A673 (cell line): ENCODE data around the gene RASSF10. TPM values are rescaled to one million over a fixed set of nuclear protein-coding genes. Genes with fewer than 3 reads are reported as not detected.
A peak's percentile ranks its signal among the peaks of the same experiment; 100 is the strongest.

Source experiments
- BruUV-seq: library from RNA; stranded (reverse); fragments of 400-500 nt; replicated peaks from 2 replicates; lab custom pipeline; 2021; lab: Mats Ljungman, UMichigan
- CTCF ChIA-PET: fragments of 300-600 bp; sonication (Branson Sonifier 250); formaldehyde crosslinking; loops from one replicate; lab custom pipeline; 2022; ENCODE audit warnings: antibody characterized with exemption; lab: Charles Lee
- POLR2A ChIA-PET: fragments of 300-600 bp; sonication (Branson Sonifier 250); formaldehyde crosslinking; loops from one replicate; lab custom pipeline; 2022; ENCODE audit warnings: antibody characterized with exemption; ENCODE audit not compliant: low non-redundant PET; lab: Charles Lee
- DNase-seq: peaks from one replicate; pipeline ENCODE4 v3.0.0-alpha.2; 2015; ENCODE audit warnings: low spot score
- H3K27ac ChIP-seq: fragments of 200-600 bp; sonication (generic); 2 replicates; pipeline ENCODE4 v1.5.1; 2016; ENCODE audit warnings: mixed run types, low read depth, mild to moderate bottlenecking, mixed read lengths, antibody characterized with exemption, low read length; ENCODE audit not compliant: poor library complexity, severe bottlenecking
- H3K27me3 ChIP-seq: fragments of 200-600 bp; sonication (generic); replicated peaks from 2 replicates; pipeline ENCODE4 v1.6.1; 2017; ENCODE audit warnings: mixed run types, low read depth, mild to moderate bottlenecking, mixed read lengths, antibody characterized with exemption, low read length; ENCODE audit not compliant: insufficient read depth, poor library complexity
- H3K36me3 ChIP-seq: fragments of 200-600 bp; sonication (generic); 2 replicates; pipeline ENCODE4 v1.6.1; 2016; ENCODE audit warnings: mixed run types, mild to moderate bottlenecking, mixed read lengths, antibody characterized with exemption, low read length; ENCODE audit not compliant: insufficient read depth, poor library complexity, severe bottlenecking
- H3K4me1 ChIP-seq: fragments of 200-600 bp; sonication (generic); 2 replicates; pipeline ENCODE4 v1.6.1; 2017; ENCODE audit warnings: mixed run types, mild to moderate bottlenecking, mixed read lengths, antibody characterized with exemption, low read length; ENCODE audit not compliant: insufficient read depth, poor library complexity, severe bottlenecking
- H3K4me3 ChIP-seq: fragments of 200-600 bp; sonication (generic); 2 replicates; pipeline ENCODE4 v1.5.1; 2016; ENCODE audit warnings: low read depth, mixed run types, mild to moderate bottlenecking, mixed read lengths, low read length; ENCODE audit not compliant: poor library complexity, severe bottlenecking
- H3K9me3 ChIP-seq: fragments of 200-600 bp; sonication (generic); 2 replicates; pipeline ENCODE4 v1.6.1; 2016; ENCODE audit warnings: mixed run types, low read depth, mild to moderate bottlenecking, mixed read lengths, antibody characterized with exemption, low read length; ENCODE audit not compliant: poor library complexity, severe bottlenecking
- CTCF ChIP-seq: fragments of 300-800, 200-600 bp; sonication (generic); conservative IDR thresholded peaks from 2 replicates; pipeline ENCODE4 v1.5.1; 2017; ENCODE audit warnings: low read depth, mild to moderate bottlenecking, antibody characterized with exemption, low read length, moderate library complexity, mixed read lengths
- EZH2 ChIP-seq: fragments of 200-600 bp; sonication (generic); IDR thresholded peaks from 2 replicates; pipeline ENCODE4 v1.6.1; 2017; ENCODE audit warnings: borderline replicate concordance, low read depth, mild to moderate bottlenecking, mixed read lengths, antibody characterized with exemption, low read length; ENCODE audit not compliant: poor library complexity, severe bottlenecking
- intact Hi-C: fragments of 100-400 bp; cut with micrococcal nuclease; formaldehyde crosslinking; loops from one replicate; pipeline ENCODE4 v1.10.0; 2022; ENCODE audit not compliant: unreplicated experiment
- total RNA-seq: library from RNA; stranded (reverse); gene quantifications from 2 replicates; pipeline ENCODE4 v1.2.3, GENCODE V29; 2021

RASSF10 gene
- total RNA-seq, 1 experiment from 2014 or later = 0.15 TPM

GRCh38 chr11:13010749-13011465, 1.8 kb downstream of the RASSF10 start:
- Histone ChIP-seq H3K9me3 (no peaks in the 10 kb centered on the region), H3K4me3 (no peak overlapping the region), H3K27ac (no peak overlapping the region), H3K27me3 (peaks cover 99% of the 10 kb centered on the region), H3K36me3 (no peaks in the 10 kb centered on the region), H3K4me1 (no peaks in the 10 kb centered on the region)
- POLR2A ChIA-PET = no interaction called here
- CTCF ChIA-PET = no interaction called here
- no peak for TF ChIP-seq EZH2
- TF ChIP-seq CTCF = no peak
- no TSS peak for BruUV-seq
- intact Hi-C loops = no loop called here
- DNase-seq = no peak

DNA sequence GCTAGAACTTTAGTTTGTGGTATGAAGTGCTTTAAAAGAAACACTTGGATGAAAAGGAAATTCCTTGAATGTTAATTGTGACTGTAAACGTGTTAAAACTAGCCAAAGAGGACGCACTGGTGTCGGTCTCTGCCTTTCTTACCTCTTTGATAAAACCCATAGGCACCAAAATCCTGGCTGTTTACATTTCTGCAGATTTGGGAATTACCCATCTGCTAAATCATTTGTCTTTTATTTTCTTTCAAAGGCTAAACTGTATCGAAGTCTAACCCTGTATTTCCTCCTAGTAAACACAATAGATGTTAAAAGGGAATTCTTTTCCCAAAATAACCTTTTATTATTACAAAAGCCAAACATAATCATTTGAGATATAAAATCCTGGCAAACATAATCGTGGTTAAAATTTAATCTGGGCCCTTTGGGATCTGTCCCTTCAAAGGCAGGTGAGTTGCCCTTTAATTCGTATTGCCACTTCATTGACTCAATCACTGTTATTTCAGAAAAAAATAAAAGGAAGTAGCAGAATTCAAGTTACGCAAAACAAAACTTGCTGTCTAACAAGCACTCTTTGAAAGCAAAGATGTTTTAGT, 2.4 kb downstream of the RASSF10 start:
- intact Hi-C loops = no loop called here
- Histone ChIP-seq H3K4me3 (no peak overlapping the region), H3K4me1 (no peaks in the 10 kb centered on the region), H3K36me3 (no peaks in the 10 kb centered on the region), H3K27me3 (peaks cover 99% of the 10 kb centered on the region), H3K9me3 (no peaks in the 10 kb centered on the region), H3K27ac (no peak overlapping the region)
- no TSS peak for BruUV-seq
- TF ChIP-seq EZH2 (peak; percentile 82), CTCF (no peak)
- CTCF ChIA-PET = no interaction called here
- DNase-seq = no peak
- POLR2A ChIA-PET = no interaction called here

GRCh38 chr11:13012056-13012661, 3.0 kb downstream of the RASSF10 start:
- intact Hi-C loops = no loop called here
- no peaks in the 10 kb centered on the region for H3K4me1 ChIP-seq
- peaks cover 98% of the 10 kb centered on the region for H3K27me3 ChIP-seq
- no TSS peak for BruUV-seq
- H3K4me3 ChIP-seq = no peak overlapping the region
- no peaks in the 10 kb centered on the region for H3K9me3 ChIP-seq
- no peaks in the 10 kb centered on the region for H3K36me3 ChIP-seq
- no peak overlapping the region for H3K27ac ChIP-seq
- no peak for TF ChIP-seq CTCF
- no peak for TF ChIP-seq EZH2
- POLR2A ChIA-PET = no interaction called here
- CTCF ChIA-PET = no interaction called here
- no peak for DNase-seq
